ENCODE data around the gene SMC5. TPM values are rescaled to one million over a fixed set of nuclear protein-coding genes. Genes with fewer than 3 reads are reported as not detected.

The SMC5 gene
- total and polyA plus RNA-seq, 2 of the 8 experiments (the other 6 are each of a cell fraction or from before 2014, with no cell fraction given), result 4.5 to 22.6 TPM

- no peak for TF ChIP-seq CHD7 (IDR thresholded peaks at IDR 0.05; ENCODE audit: insufficient replicate concordance, low read length)
- TF ChIP-seq TAF1 (IDR thresholded peaks at IDR 0.05; ENCODE audit: low read depth, low read length), result no peak
- TF ChIP-seq MAFK (IDR thresholded peaks at IDR 0.05; ENCODE audit: low read depth, low read length), result no peak
- TF ChIP-seq NANOG (IDR thresholded peaks at IDR 0.05; ENCODE audit: insufficient read depth, low read depth, low read length, poor library complexity, severe bottlenecking), result no peak
Measured at GRCh38 chr9:70395652-70396051, 136.9 kb downstream of the SMC5 start (continued).
